ENCODE data around the gene C20orf141. TPM values are rescaled to one million over a fixed set of nuclear protein-coding genes. Genes with fewer than 3 reads are reported as not detected.
"Not testable (repeated sequence)": the region's sequence is repeated elsewhere in the genome, so short reads cannot be mapped to it uniquely, and the experiment has no call there.

Gene C20orf141
- total and polyA plus RNA-seq, 2 of the 4 experiments (the other 2 are of a cell fraction) = 0.36 to 0.91 TPM

DNA sequence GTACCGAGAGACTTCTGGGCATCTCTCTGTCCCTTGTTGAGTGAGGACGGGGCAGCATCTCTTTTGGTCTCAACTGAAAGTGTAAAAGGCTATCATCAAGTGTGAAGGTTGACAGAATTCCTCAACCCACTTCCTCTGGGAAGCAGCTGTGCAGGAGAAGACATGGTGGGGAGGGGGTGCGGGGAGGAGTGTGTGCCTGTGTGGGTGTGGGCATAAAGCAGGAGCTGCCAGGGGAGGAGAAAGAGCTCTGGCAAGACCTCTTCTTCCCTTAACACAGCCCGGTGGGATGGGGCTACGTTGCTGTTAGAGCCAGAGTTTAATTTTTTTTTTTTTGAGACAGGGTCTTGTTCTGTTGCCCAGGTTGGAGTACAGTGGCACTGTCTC lies 46.2 kb upstream of the C20orf141 start:
- BruUV-seq (replicated peaks) = no TSS peak
- no peak overlapping the region for H4K8ac ChIP-seq (ENCODE audit: low read depth in 2 of 2, low read length in 2 of 2)
- dilution Hi-C loops (cut with HindIII; ENCODE audit: low sequenced_read_pairs, unreplicated experiment) = no loop called here
- no CpG with 5 or more reads among the region's 5 CpGs for WGBS, 2 experiments (ENCODE audit: extremely low coverage in 2 of 2, insufficient read length in 1 of 2)
- no peak overlapping the region for H2AK5ac ChIP-seq (ENCODE audit: low read depth, low read length)
- H3K27me3 ChIP-seq (ENCODE audit: control insufficient read depth, insufficient read depth, low read length) = peaks cover 21% of the 10 kb centered on the region
- no peak overlapping the region for H3K4me3 ChIP-seq (ENCODE audit: insufficient read depth, low read depth, low read length)
- H4K5ac ChIP-seq (ENCODE audit: low read depth, low read length) = no peak overlapping the region
- in situ Hi-C loops (cut with MboI; ENCODE audit: low sequenced_read_pairs) = no loop called here
- no peak overlapping the region for H3K9ac ChIP-seq (ENCODE audit: low read depth, low read length)
- no peak overlapping the region for H3K27ac ChIP-seq (ENCODE audit: insufficient read depth, low read length)
- no peak overlapping the region for H3K23ac ChIP-seq (ENCODE audit: low read depth, low read length)
- H4K91ac ChIP-seq (ENCODE audit: insufficient read depth, low read depth, low read length) = no peak overlapping the region
- H3K9me1 ChIP-seq (ENCODE audit: insufficient read depth, low read length) = no peaks in the 10 kb centered on the region
- H3K56ac ChIP-seq (ENCODE audit: extremely low read depth, insufficient read depth, low read length) = no peak overlapping the region
- H2BK120ac ChIP-seq (ENCODE audit: low read depth, low read length) = no peak overlapping the region
- no peaks in the 10 kb centered on the region for H4K20me1 ChIP-seq (ENCODE audit: insufficient read depth, low read length)
- DNase-seq (no peak), ATAC-seq (ENCODE audit: low read depth) (no peak)
- no peak overlapping the region for H2BK20ac ChIP-seq (ENCODE audit: low read depth, low read length)
- POLR2A ChIA-PET (ENCODE audit: unreplicated experiment) = no interaction called here
- no peak overlapping the region for H2BK15ac ChIP-seq (ENCODE audit: low read depth, low read length)
- H2AK9ac ChIP-seq (replicated peaks; ENCODE audit: low read depth, low read length, poor library complexity) = no peak overlapping the region
- intact Hi-C loops (cut with micrococcal nuclease) = loop anchor here (2.0 kb wide), 1 partner anchor 18 kb away; no protein-coding TSS in a partner anchor
- H3K18ac ChIP-seq (ENCODE audit: low read depth, low read length) = no peak overlapping the region
- H3K36me3 ChIP-seq (ENCODE audit: control insufficient read depth, insufficient read depth, low read length) = no peaks in the 10 kb centered on the region
- no peaks in the 10 kb centered on the region for H3K79me1 ChIP-seq (ENCODE audit: low read depth in 1 of 2, low read length in 2 of 2)
- no peak overlapping the region for H2AFZ ChIP-seq (replicated peaks; ENCODE audit: low read length, poor library complexity)
- no peak overlapping the region for H3K4me2 ChIP-seq (ENCODE audit: low read depth, low read length)
- no peak overlapping the region for H3K4ac ChIP-seq (ENCODE audit: low read depth, low read length)
- no peaks in the 10 kb centered on the region for H3K9me3 ChIP-seq (ENCODE audit: control insufficient read depth, insufficient read depth, low read length)
- no peak overlapping the region for H2BK5ac ChIP-seq (ENCODE audit: low read depth, low read length, poor library complexity, severe bottlenecking)
- CTCF ChIA-PET = no interaction called here
- TF ChIP-seq CHD1 (IDR thresholded peaks at IDR 0.05; ENCODE audit: low read depth, low read length) = no peak
- no peak overlapping the region for H3K14ac ChIP-seq (replicated peaks; ENCODE audit: low read depth, low read length)
- H3K4me1 ChIP-seq (ENCODE audit: control insufficient read depth, insufficient read depth, low read length) = peaks cover 3% of the 10 kb centered on the region; the same call in 1 of the 2 replicates

DNA sequence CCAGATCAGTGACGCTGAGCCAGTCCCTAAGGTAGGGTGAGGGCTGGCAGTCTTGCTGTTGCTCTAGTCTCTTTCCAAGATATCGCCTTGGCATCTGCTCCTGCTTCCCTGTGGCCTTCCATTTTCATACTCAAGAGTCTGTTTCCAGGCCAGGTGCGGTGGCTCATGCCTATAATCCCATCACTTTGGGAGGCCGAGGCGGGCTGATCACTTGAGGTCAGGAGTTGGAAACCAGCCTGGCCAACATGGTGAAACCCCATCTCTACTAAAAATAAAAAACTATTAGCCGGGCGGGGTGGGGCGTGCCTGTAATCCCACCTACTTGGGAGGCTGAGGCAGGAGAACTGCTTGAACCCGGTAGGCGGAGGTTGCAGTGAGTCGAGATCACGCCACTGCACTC lies 44.7 kb upstream of the C20orf141 start:
- H2AK9ac ChIP-seq (replicated peaks; ENCODE audit: low read depth, low read length, poor library complexity); H2BK20ac ChIP-seq (ENCODE audit: low read depth, low read length); H3K56ac ChIP-seq (ENCODE audit: extremely low read depth, insufficient read depth, low read length); H2AFZ ChIP-seq (replicated peaks; ENCODE audit: low read length, poor library complexity); dilution Hi-C loops (cut with HindIII; ENCODE audit: low sequenced_read_pairs, unreplicated experiment); H4K20me1 ChIP-seq (ENCODE audit: insufficient read depth, low read length); H2BK5ac ChIP-seq (ENCODE audit: low read depth, low read length, poor library complexity, severe bottlenecking); H3K18ac ChIP-seq (ENCODE audit: low read depth, low read length); H2BK120ac ChIP-seq (ENCODE audit: low read depth, low read length); H3K79me1 ChIP-seq (ENCODE audit: low read depth in 1 of 2, low read length in 2 of 2); DNase-seq; in situ Hi-C loops (cut with MboI; ENCODE audit: low sequenced_read_pairs); H4K8ac ChIP-seq (ENCODE audit: low read depth in 2 of 2, low read length in 2 of 2); H3K9ac ChIP-seq (ENCODE audit: low read depth, low read length); intact Hi-C loops (cut with micrococcal nuclease); H3K23ac ChIP-seq (ENCODE audit: low read depth, low read length); H3K4me1 ChIP-seq (ENCODE audit: control insufficient read depth, insufficient read depth, low read length); H4K5ac ChIP-seq (ENCODE audit: low read depth, low read length); H3K4me3 ChIP-seq (ENCODE audit: insufficient read depth, low read depth, low read length); H4K91ac ChIP-seq (ENCODE audit: insufficient read depth, low read depth, low read length); H3K27ac ChIP-seq (ENCODE audit: insufficient read depth, low read length); H3K36me3 ChIP-seq (ENCODE audit: control insufficient read depth, insufficient read depth, low read length); BruUV-seq (replicated peaks); H2AK5ac ChIP-seq (ENCODE audit: low read depth, low read length); H3K9me3 ChIP-seq (ENCODE audit: control insufficient read depth, insufficient read depth, low read length); H3K14ac ChIP-seq (replicated peaks; ENCODE audit: low read depth, low read length); H3K4ac ChIP-seq (ENCODE audit: low read depth, low read length); POLR2A ChIA-PET (ENCODE audit: unreplicated experiment); H2BK15ac ChIP-seq (ENCODE audit: low read depth, low read length); H3K4me2 ChIP-seq (ENCODE audit: low read depth, low read length); H3K9me1 ChIP-seq (ENCODE audit: insufficient read depth, low read length); ATAC-seq (ENCODE audit: low read depth): not testable (repeated sequence)
- 93% methylated on average over 5 of the region's 12 CpGs; no CpG with 5 or more reads in 1 of the 2 experiments for WGBS, 2 experiments (ENCODE audit: extremely low coverage in 2 of 2, insufficient read length in 1 of 2)
- H3K27me3 ChIP-seq (ENCODE audit: control insufficient read depth, insufficient read depth, low read length) = peaks cover 14% of the 10 kb centered on the region
- CTCF ChIA-PET = interaction anchor here (0.7 kb wide), 1 partner anchor 9 kb away, joined by 3 read pairs; no protein-coding TSS in a partner anchor
